KMS-11 (cell line): Measurements from ENCODE around the gene NAV2.

Experiments used
- H2AFZ ChIP-seq: fragments of 200-600 bp; sonication (generic); 2 replicates; pipeline ENCODE4 v1.6.1; 2016; ENCODE audit warnings: antibody characterized with exemption, mixed run types, low read depth
- H3K27ac ChIP-seq: fragments of 200-600 bp; sonication (generic); 2 replicates; pipeline ENCODE4 v1.6.1; 2016; ENCODE audit warnings: mild to moderate bottlenecking, mixed run types
- H3K27me3 ChIP-seq: fragments of 200-600 bp; sonication (generic); 2 replicates; pipeline ENCODE4 v1.6.1; 2017; ENCODE audit warnings: mild to moderate bottlenecking, low read depth, mixed run types, moderate library complexity; ENCODE audit not compliant: insufficient read depth
- H3K36me3 ChIP-seq: fragments of 200-600 bp; sonication (generic); 2 replicates; pipeline ENCODE4 v1.6.1; 2017; ENCODE audit warnings: mild to moderate bottlenecking, mixed run types; ENCODE audit not compliant: insufficient read depth
- H3K4me1 ChIP-seq: fragments of 200-600 bp; sonication (generic); 2 replicates; pipeline ENCODE4 v1.6.1; 2016; ENCODE audit warnings: mild to moderate bottlenecking, low read depth, mixed run types; ENCODE audit not compliant: poor library complexity, severe bottlenecking
- H3K4me2 ChIP-seq: fragments of 200-600 bp; sonication (generic); 2 replicates; pipeline ENCODE4 v1.7.0; 2016; ENCODE audit warnings: mild to moderate bottlenecking, mixed run types
- H3K4me3 ChIP-seq: fragments of 200-600 bp; sonication (generic); IDR thresholded peaks from 2 replicates; pipeline ENCODE4 v1.6.1; 2017; ENCODE audit warnings: low read depth, low read length, mixed read lengths; ENCODE audit not compliant: insufficient read depth
- H3K79me2 ChIP-seq: fragments of 200-600 bp; sonication (generic); 2 replicates; pipeline ENCODE4 v1.6.1; 2016; ENCODE audit warnings: low read depth, mixed run types; ENCODE audit not compliant: insufficient read depth
- H3K9ac ChIP-seq: fragments of 200-600 bp; sonication (generic); 2 replicates; pipeline ENCODE4 v1.6.1; 2016; ENCODE audit warnings: mild to moderate bottlenecking, mixed run types
- H4K20me1 ChIP-seq: fragments of 200-600 bp; sonication (generic); 2 replicates; pipeline ENCODE4 v1.6.1; 2016; ENCODE audit warnings: mild to moderate bottlenecking, mixed run types; ENCODE audit not compliant: insufficient read depth
- CTCF ChIP-seq: fragments of 200-600 bp; sonication (generic); conservative IDR thresholded peaks from 2 replicates; pipeline ENCODE4 v1.6.1; 2017; ENCODE audit warnings: low read depth, mild to moderate bottlenecking, antibody characterized with exemption, low read length, moderate library complexity, mixed read lengths

Gene NAV2

GRCh38 chr11:19995145-19995544 is 282.5 kb downstream of the NAV2 start:
- Histone ChIP-seq H3K4me2 (no peak overlapping the region), H2AFZ (no peak overlapping the region), H3K27ac (no peak overlapping the region), H3K9ac (no peak overlapping the region), H3K4me3 (no peak overlapping the region), H3K4me1 (no peaks in the 10 kb centered on the region), H4K20me1 (no peaks in the 10 kb centered on the region), H3K36me3 (no peaks in the 10 kb centered on the region), H3K79me2 (no peaks in the 10 kb centered on the region), H3K27me3 (no peaks in the 10 kb centered on the region)
- TF ChIP-seq CTCF, result no peak

GRCh38 chr11:19996571-19996970 is 283.9 kb downstream of the NAV2 start:
- TF ChIP-seq CTCF, result no peak
- no peaks in the 10 kb centered on the region for H4K20me1 ChIP-seq
- no peak overlapping the region for H2AFZ ChIP-seq
- no peak overlapping the region for H3K4me2 ChIP-seq
- no peaks in the 10 kb centered on the region for H3K79me2 ChIP-seq
- no peak overlapping the region for H3K27ac ChIP-seq
- no peaks in the 10 kb centered on the region for H3K27me3 ChIP-seq
- no peak overlapping the region for H3K4me3 ChIP-seq
- H3K36me3 ChIP-seq, result no peaks in the 10 kb centered on the region
- no peak overlapping the region for H3K9ac ChIP-seq
- no peaks in the 10 kb centered on the region for H3K4me1 ChIP-seq

- Histone ChIP-seq H3K36me3 (no peaks in the 10 kb centered on the region), H3K4me1 (no peaks in the 10 kb centered on the region), H4K20me1 (no peaks in the 10 kb centered on the region), H3K4me3 (no peak overlapping the region), H3K27me3 (no peaks in the 10 kb centered on the region), H3K79me2 (no peaks in the 10 kb centered on the region), H2AFZ (no peak overlapping the region), H3K4me2 (no peak overlapping the region), H3K9ac (no peak overlapping the region), H3K27ac (no peak overlapping the region)
- no peak for TF ChIP-seq CTCF
Measured at GRCh38 chr11:20000022-20000350, 287.3 kb downstream of the NAV2 start.

GRCh38 chr11:20000351-20001134 is 287.9 kb downstream of the NAV2 start:
- no peaks in the 10 kb centered on the region for H3K4me1 ChIP-seq
- no peak overlapping the region for H3K27ac ChIP-seq
- H3K4me2 ChIP-seq, result no peak overlapping the region
- H3K4me3 ChIP-seq, result no peak overlapping the region
- no peaks in the 10 kb centered on the region for H3K79me2 ChIP-seq
- H2AFZ ChIP-seq, result no peak overlapping the region
- no peaks in the 10 kb centered on the region for H4K20me1 ChIP-seq
- H3K36me3 ChIP-seq, result no peaks in the 10 kb centered on the region
- H3K27me3 ChIP-seq, result no peaks in the 10 kb centered on the region
- no peak overlapping the region for H3K9ac ChIP-seq
- TF ChIP-seq CTCF, result no peak
